Type B pancreatic cell (in vitro differentiated cells): Measurements from ENCODE around the gene SDK1. TPM values are rescaled to one million over a fixed set of nuclear protein-coding genes. Genes with fewer than 3 reads are reported as not detected.

Source experiments
- DNase-seq: peaks from one replicate; pipeline ENCODE4 v3.0.0; 2021; ENCODE audit warnings: mixed read lengths; ENCODE audit not compliant: unreplicated experiment; ENCODE audit errors: extremely low spot score
- H3K27ac Mint-ChIP-seq: 2 replicates; pipeline ENCODE4 v1.8.0; 2021; ENCODE audit warnings: mild to moderate bottlenecking, mixed read lengths
- H3K27me3 Mint-ChIP-seq: 2 replicates; pipeline ENCODE4 v1.8.0; 2021; ENCODE audit warnings: mixed read lengths
- H3K36me3 Mint-ChIP-seq: 2 replicates; pipeline ENCODE4 v1.8.0; 2021; ENCODE audit warnings: mixed read lengths
- H3K4me1 Mint-ChIP-seq: one replicate; pipeline ENCODE4 v1.8.0; 2021; ENCODE audit warnings: mixed read lengths; ENCODE audit not compliant: unreplicated experiment
- H3K4me3 Mint-ChIP-seq: 2 replicates; pipeline ENCODE4 v1.8.0; 2021; ENCODE audit warnings: mild to moderate bottlenecking, mixed read lengths
- H3K9me3 Mint-ChIP-seq: 2 replicates; pipeline ENCODE4 v1.8.0; 2021; ENCODE audit warnings: mixed read lengths
- CTCF ChIP-seq: fragments of 200-600 bp; sonication (generic); conservative IDR thresholded peaks from 2 replicates; pipeline ENCODE4 v1.5.0; 2021; ENCODE audit warnings: antibody characterized with exemption, mild to moderate bottlenecking
- total RNA-seq: library from RNA; stranded (reverse); gene quantifications from 2 replicates; pipeline ENCODE4 v1.2.1, GENCODE V29; 2021; ENCODE audit warnings: low replicate concordance

The SDK1 gene
- total RNA-seq, 1 donor from 2014 or later = 26.1 TPM

- Mint-ChIP-seq H3K27me3 (no peaks in the 10 kb centered on the region), H3K27ac (no peak overlapping the region), H3K9me3 (no peaks in the 10 kb centered on the region), H3K4me3 (no peak overlapping the region), H3K36me3 (peaks cover 6% of the 10 kb centered on the region), H3K4me1 (peaks cover 10% of the 10 kb centered on the region)
- TF ChIP-seq CTCF = no peak
- DNase-seq = no peak
These were observed 939.0 kb downstream of the SDK1 start for GRCh38 chr7:4240042-4240441.

- no peaks in the 10 kb centered on the region for H3K9me3 Mint-ChIP-seq
- no peak overlapping the region for H3K27ac Mint-ChIP-seq
- TF ChIP-seq CTCF = no peak
- peaks cover 11% of the 10 kb centered on the region for H3K36me3 Mint-ChIP-seq
- H3K4me3 Mint-ChIP-seq = no peak overlapping the region
- H3K27me3 Mint-ChIP-seq = no peaks in the 10 kb centered on the region
- peaks cover 10% of the 10 kb centered on the region for H3K4me1 Mint-ChIP-seq
- no peak for DNase-seq
These were observed 939.7 kb downstream of the SDK1 start for GRCh38 chr7:4240520-4241303.

GRCh38 chr7:4241304-4241612 is 940.2 kb downstream of the SDK1 start:
- Mint-ChIP-seq H3K4me1 (peaks cover 10% of the 10 kb centered on the region), H3K27ac (no peak overlapping the region), H3K36me3 (peaks cover 11% of the 10 kb centered on the region), H3K4me3 (no peak overlapping the region), H3K27me3 (no peaks in the 10 kb centered on the region), H3K9me3 (no peaks in the 10 kb centered on the region)
- no peak for DNase-seq
- no peak for TF ChIP-seq CTCF

GRCh38 chr7:4241791-4242190 is 940.7 kb downstream of the SDK1 start:
- no peak for DNase-seq
- no peaks in the 10 kb centered on the region for H3K27me3 Mint-ChIP-seq
- peaks cover 10% of the 10 kb centered on the region for H3K4me1 Mint-ChIP-seq
- peaks cover 11% of the 10 kb centered on the region for H3K36me3 Mint-ChIP-seq
- no peak overlapping the region for H3K4me3 Mint-ChIP-seq
- peak; percentile 42 for TF ChIP-seq CTCF
- H3K27ac Mint-ChIP-seq = no peak overlapping the region
- H3K9me3 Mint-ChIP-seq = no peaks in the 10 kb centered on the region

- Mint-ChIP-seq H3K27me3 (no peaks in the 10 kb centered on the region), H3K9me3 (no peaks in the 10 kb centered on the region), H3K4me1 (peaks cover 10% of the 10 kb centered on the region), H3K36me3 (peaks cover 11% of the 10 kb centered on the region), H3K27ac (no peak overlapping the region), H3K4me3 (no peak overlapping the region)
- TF ChIP-seq CTCF = no peak
- DNase-seq = no peak
These were observed 941.7 kb downstream of the SDK1 start for GRCh38 chr7:4242706-4243105.
